Kidney (tissue), 14 donors: ENCODE results near the gene EP400. TPM values are rescaled to one million over a fixed set of nuclear protein-coding genes. Genes with fewer than 3 reads are reported as not detected.

Experiments
- DNase-seq, 5 donors: peaks; one replicate each; pipeline ENCODE4 v3.0.0-alpha.2; 2013 to 2020
- FAIRE-seq: peaks from 2 replicates; lab custom pipeline; 2012; peaks lifted over from hg19 to GRCh38; lab: Jason Lieb, UNC
- H3K27ac ChIP-seq, 2 donors: one replicate each; pipeline ENCODE4 v1.7.0; 2013; ENCODE audit warnings: low read depth in 2 of 2, low read length in 2 of 2, inconsistent platforms in 1 of 2
- H3K27me3 ChIP-seq: one replicate; pipeline ENCODE4 v1.7.1; 2013; ENCODE audit warnings: low read length, inconsistent platforms; ENCODE audit not compliant: control insufficient read depth, insufficient read depth
- H3K36me3 ChIP-seq, 3 donors: one replicate each; pipeline versions ENCODE4 v1.7.0 to v1.7.1; 2013; ENCODE audit warnings: low read length in 3 of 3, control low read depth in 1 of 3, inconsistent platforms in 1 of 3; ENCODE audit not compliant: insufficient read depth in 3 of 3, control insufficient read depth in 2 of 3
- H3K4me1 ChIP-seq, 3 donors: one replicate each; pipeline versions ENCODE4 v1.7.0 to v1.7.1; 2013; ENCODE audit warnings: low read length in 3 of 3, inconsistent platforms in 1 of 3, low read depth in 1 of 3; ENCODE audit not compliant: control insufficient read depth in 2 of 3, insufficient read depth in 2 of 3
- H3K4me3 ChIP-seq, 3 donors: one replicate each; pipeline versions ENCODE4 v1.7.0 to v1.8.1; 2013; ENCODE audit warnings: low read length in 3 of 3, control low read depth in 1 of 3, inconsistent platforms in 1 of 3
- H3K9ac ChIP-seq, 3 donors: one replicate each; pipeline versions ENCODE4 v1.7.0 to v1.7.1; 2013; ENCODE audit warnings: low read length in 3 of 3, control low read depth in 1 of 3, inconsistent platforms in 1 of 3
- H3K9me3 ChIP-seq, 3 donors: one replicate each; pipeline versions ENCODE4 v1.7.0 to v1.7.1; 2013; ENCODE audit warnings: low read length in 3 of 3, control low read depth in 1 of 3, inconsistent platforms in 1 of 3; ENCODE audit not compliant: control insufficient read depth in 2 of 3, insufficient read depth in 1 of 3
- CTCF ChIP-seq: IDR thresholded peaks from 3 replicates; pipeline ENCODE4 v1.5.1; 2012; ENCODE audit warnings: mild to moderate bottlenecking, moderate library complexity, borderline replicate concordance; ENCODE audit not compliant: insufficient read depth; ENCODE audit errors: extremely low read depth
- intact Hi-C: fragments of 100-400 bp; cut with DNase I; formaldehyde crosslinking; loops from one replicate; pipeline ENCODE4 v1.11.1; 2022
- polyA plus RNA-seq: library from polyadenylated mRNA; stranded (reverse); fragments of 350-450 nt; fragmentation: Illumina TruSeq; extraction: RNeasy Lipid Tissue Mini Kit (QIAGEN cat#74804); gene quantifications from one replicate; pipeline ENCODE4 v1.2.3, GENCODE V29; 2014; ENCODE audit warnings: low read depth, low replicate concordance; ENCODE audit not compliant: insufficient read depth
- total RNA-seq: library from RNA; stranded (reverse); fragmentation: NEBNext Ultra II Directional; extraction: Animal tissue kit (Norgen Biotek cat#: 25700); gene quantifications from one replicate; pipeline ENCODE4 v1.2.1, GENCODE V29; 2021
- donor health status: control.
- donor health status: control.
- donor health status: control.
- donor health status: control.
- donor health status: control.
- donor health status: DM: yes; HTN: yes; CAD: no.
- donor health status: Normal renal cell carcinoma (clear cell type).

EP400 gene
- total and polyA plus RNA-seq, 2 donors from 2014 or later, result 7.5 to 44.7 TPM

- Histone ChIP-seq H3K27ac (no peak overlapping the region), H3K27me3 (no peaks in the 10 kb centered on the region), H3K9ac (no peak overlapping the region), H3K36me3 (peaks cover 0 to 4% (median 0%) of the 10 kb centered on the region in 3 donors), H3K4me1 (peaks cover 0 to 15% (median 0%) of the 10 kb centered on the region in 3 donors), H3K4me3 (no peak overlapping the region), H3K9me3 (no peaks in the 10 kb centered on the region)
- DNase-seq (peak in 1 of 5 donors; percentile 49), FAIRE-seq (no peak)
- intact Hi-C loops, result no loop called here
- TF ChIP-seq CTCF, result no peak
Measured at GRCh38 chr12:131904346-131904745, 45.4 kb upstream of the EP400 start.

GRCh38 chr12:131905081-131905629, 44.6 kb upstream of the EP400 start:
- FAIRE-seq (no peak), DNase-seq (peak in 1 of 5 donors; percentile 67)
- no peak overlapping the region for H3K27ac ChIP-seq
- H3K9ac ChIP-seq, result no peak overlapping the region
- intact Hi-C loops, result no loop called here
- H3K9me3 ChIP-seq, result no peaks in the 10 kb centered on the region
- TF ChIP-seq CTCF, result no peak
- H3K36me3 ChIP-seq, result peaks cover 0 to 8% (median under 1%) of the 10 kb centered on the region in 3 donors
- no peak overlapping the region for H3K4me3 ChIP-seq
- H3K4me1 ChIP-seq, result peaks cover 0 to 15% (median 0%) of the 10 kb centered on the region in 3 donors
- H3K27me3 ChIP-seq, result no peaks in the 10 kb centered on the region

- Histone ChIP-seq H3K27me3 (no peaks in the 10 kb centered on the region), H3K36me3 (peaks cover 0 to 11% (median 4%) of the 10 kb centered on the region in 3 donors), H3K4me1 (peaks cover 0 to 15% (median 0%) of the 10 kb centered on the region in 3 donors), H3K9ac (no peak overlapping the region), H3K4me3 (no peak overlapping the region), H3K27ac (no peak overlapping the region), H3K9me3 (no peaks in the 10 kb centered on the region)
- intact Hi-C loops, result no loop called here
- FAIRE-seq, result no peak
- peak in 1 of 5 donors; percentile 68 for DNase-seq
- no peak for TF ChIP-seq CTCF
Measured at GRCh38 chr12:131905630-131906091, 44.1 kb upstream of the EP400 start.
